NCI-H446 treated with DMSO at 0.1 percent for 48 hours (cell line): Measurements from ENCODE around the gene LY6G6D.

Experiments used
- DNase-seq: peaks from one replicate; lab custom pipeline; 2025; lab: John Stamatoyannopoulos, UW

The LY6G6D gene

GRCh38 chr6:31736021-31736767, 21.0 kb downstream of the LY6G6D start, which contains the start of gene CLIC1:
CLIC1 (minus strand) TSS chr6:31736530; CDS start chr6:31736300, 230 bp downstream.
- DNase-seq = peak; percentile 47

DNA sequence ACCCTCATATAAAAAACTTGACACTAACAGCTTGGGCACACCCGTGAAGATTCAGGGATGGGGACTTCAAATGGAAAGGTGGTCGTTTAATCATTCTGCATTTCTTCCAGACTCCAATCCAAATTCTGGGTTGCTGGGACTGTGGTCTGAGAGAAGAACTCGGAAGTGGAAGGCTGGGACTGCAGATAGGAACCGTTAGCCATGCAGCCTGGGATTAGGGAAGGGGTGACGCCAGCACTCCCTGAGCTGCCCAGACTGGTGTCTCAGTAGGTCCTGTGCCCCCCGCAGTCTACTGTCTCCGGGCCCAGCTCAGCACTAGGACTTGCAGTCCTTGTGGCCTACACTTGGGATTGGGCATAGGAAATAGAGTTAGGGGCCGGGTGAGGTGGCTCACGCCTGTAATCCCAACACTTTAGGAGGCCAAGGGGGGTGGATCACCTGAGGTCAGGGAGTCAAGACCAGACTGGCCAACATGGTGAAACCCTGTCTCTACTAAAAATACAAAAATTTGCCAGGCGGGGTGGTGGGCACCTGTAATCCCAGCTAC, 21.7 kb downstream of the LY6G6D start:
- DNase-seq = no peak

- no peak for DNase-seq
Measured at GRCh38 chr6:31737315-31737990, 22.3 kb downstream of the LY6G6D start.

GRCh38 chr6:31737991-31738979, 23.1 kb downstream of the LY6G6D start:
- no peak for DNase-seq

GRCh38 chr6:31739639-31740396, 24.7 kb downstream of the LY6G6D start, which contains the start of gene MSH5:
MSH5 (plus strand) TSS chr6:31740005; CDS start chr6:31740467, 462 bp downstream.
- DNase-seq = peak; percentile 99

- DNase-seq = no peak
Measured at GRCh38 chr6:31740397-31741223, 25.5 kb downstream of the LY6G6D start.

- no peak for DNase-seq
Measured at GRCh38 chr6:31741815-31742214, 26.7 kb downstream of the LY6G6D start.

- no peak for DNase-seq
Measured at GRCh38 chr6:31742894-31743293, 27.7 kb downstream of the LY6G6D start.

GRCh38 chr6:31744422-31744821, 29.3 kb downstream of the LY6G6D start:
- no peak for DNase-seq

DNA sequence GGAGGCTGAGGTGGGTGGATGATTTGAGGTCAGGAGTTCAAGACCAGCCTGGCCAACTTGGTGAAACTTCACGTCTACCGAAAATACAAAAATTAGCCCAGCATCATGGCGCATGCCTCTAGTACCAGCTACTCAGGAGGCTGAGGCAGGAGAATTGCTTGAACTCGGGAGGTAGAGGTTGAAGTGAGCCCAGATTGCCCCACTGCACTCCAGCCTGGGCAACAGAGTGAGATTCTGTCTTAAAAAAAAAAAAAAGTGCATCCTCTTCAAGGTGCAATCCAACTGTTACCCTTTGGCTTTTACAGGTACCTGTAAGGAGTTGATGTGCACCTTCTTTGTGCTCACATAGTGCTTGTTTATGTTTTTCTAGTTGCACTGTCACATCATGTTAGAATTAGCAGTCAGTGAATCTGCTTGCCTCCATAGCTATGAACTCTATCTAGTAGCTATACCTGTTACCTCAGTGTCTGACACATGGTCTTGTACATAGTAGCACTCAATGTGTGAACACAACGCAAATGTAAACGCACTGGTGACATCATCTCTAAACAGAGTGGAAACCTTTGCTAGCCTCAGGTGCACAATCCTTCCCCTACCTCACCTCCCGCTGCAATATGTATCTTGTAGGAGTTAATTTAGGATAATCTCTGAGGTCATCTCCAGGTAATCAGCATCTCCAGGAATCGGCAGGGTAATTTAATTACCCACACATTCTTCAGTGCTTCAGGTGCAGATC, 34.3 kb downstream of the LY6G6D start:
- DNase-seq = no peak

DNA sequence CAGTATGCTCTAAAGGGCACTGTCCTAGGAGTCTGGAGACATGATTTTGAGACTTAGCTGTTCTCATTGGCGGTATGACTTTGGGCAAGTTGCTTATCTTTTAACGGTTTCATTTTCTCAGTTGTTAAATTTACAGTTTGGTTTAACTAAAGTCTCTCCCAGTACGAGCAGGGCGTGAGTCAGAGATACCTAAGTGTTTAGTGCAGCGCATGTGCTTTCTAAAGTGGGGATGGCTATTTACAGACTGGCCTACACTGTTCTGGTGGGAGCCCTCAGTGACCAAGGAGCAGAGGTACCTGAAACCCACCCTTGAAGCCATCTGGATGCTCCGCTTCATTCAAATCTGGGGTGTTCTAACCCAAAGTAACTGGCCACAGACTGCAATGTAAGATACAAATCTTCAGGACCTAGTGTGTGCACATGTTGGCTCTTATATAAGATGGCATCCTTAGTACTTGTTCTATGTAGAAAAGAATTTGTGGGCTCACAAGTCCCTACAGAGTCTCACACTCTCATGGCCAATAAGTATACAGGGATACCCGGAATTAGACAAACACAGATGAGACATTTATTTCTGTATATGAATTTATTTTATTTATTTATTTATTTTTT, 35.4 kb downstream of the LY6G6D start:
- no peak for DNase-seq

GRCh38 chr6:31752739-31753319, 37.7 kb downstream of the LY6G6D start:
- DNase-seq = no peak

GRCh38 chr6:31758281-31758680, 43.1 kb downstream of the LY6G6D start:
- no peak for DNase-seq

- DNase-seq = no peak
Measured at GRCh38 chr6:31760790-31761189, 45.6 kb downstream of the LY6G6D start.

DNA sequence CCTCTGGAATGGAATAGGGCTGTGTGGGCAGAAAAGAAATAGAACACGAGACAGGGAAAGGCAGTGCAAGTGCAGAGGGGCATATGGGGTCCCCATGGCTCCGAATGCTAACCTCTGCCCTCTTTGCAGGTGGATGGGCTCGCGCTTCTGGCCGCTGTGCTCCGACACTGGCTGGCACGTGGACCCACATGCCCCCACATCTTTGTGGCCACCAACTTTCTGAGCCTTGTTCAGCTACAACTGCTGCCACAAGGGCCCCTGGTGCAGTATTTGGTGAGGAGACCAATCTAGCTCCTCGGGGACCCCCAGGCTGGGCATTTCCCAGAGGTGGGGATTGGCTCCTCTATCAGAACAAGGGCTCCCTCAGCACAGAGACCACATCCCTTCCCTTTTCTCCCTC, 46.2 kb downstream of the LY6G6D start:
- no peak for DNase-seq

- no peak for DNase-seq
Measured at GRCh38 chr6:31762356-31762755, 47.2 kb downstream of the LY6G6D start, which contains the start of gene SAPCD1. SAPCD1 (plus strand) TSS chr6:31762656; CDS start chr6:31763055, 399 bp downstream.

- DNase-seq = no peak
Measured at GRCh38 chr6:31762878-31763618, 47.9 kb downstream of the LY6G6D start.

- DNase-seq = no peak
Measured at GRCh38 chr6:31763619-31763940, 48.4 kb downstream of the LY6G6D start.
